ENCODE results near the gene APOL2.
A peak's percentile ranks its signal among the peaks of the same experiment; 100 is the strongest.
"Not testable (repeated sequence)": the region's sequence is repeated elsewhere in the genome, so short reads cannot be mapped to it uniquely, and the experiment has no call there.

Gene APOL2

GRCh38 chr22:36197514-36198146 lies 41.7 kb downstream of the APOL2 start:
- no peak for DNase-seq (ENCODE audit: low read depth in 2 of 2)

- no peak for DNase-seq (ENCODE audit: low read depth in 2 of 2)
Observed at GRCh38 chr22:36197065-36197440, 42.3 kb downstream of the APOL2 start.

GRCh38 chr22:36196254-36197064 lies 42.9 kb downstream of the APOL2 start:
- no peak for DNase-seq (ENCODE audit: low read depth in 2 of 2)

GRCh38 chr22:36194971-36195370 lies 44.4 kb downstream of the APOL2 start:
- peak in 1 of 2 donors; percentile 10 for DNase-seq (ENCODE audit: low read depth in 2 of 2)

- no peak for DNase-seq (ENCODE audit: low read depth in 2 of 2)
Observed at GRCh38 chr22:36194385-36194784, 44.9 kb downstream of the APOL2 start.

- DNase-seq (ENCODE audit: low read depth in 2 of 2), result no peak
Observed at GRCh38 chr22:36193577-36193976, 45.8 kb downstream of the APOL2 start.

GRCh38 chr22:36193171-36193570 lies 46.2 kb downstream of the APOL2 start:
- no peak for DNase-seq (ENCODE audit: low read depth in 2 of 2)

GRCh38 chr22:36192542-36192941 lies 46.8 kb downstream of the APOL2 start:
- no peak for DNase-seq (ENCODE audit: low read depth in 2 of 2)

GRCh38 chr22:36191106-36191836 lies 48.1 kb downstream of the APOL2 start:
- DNase-seq (ENCODE audit: low read depth in 2 of 2), result no peak

- DNase-seq (ENCODE audit: low read depth in 2 of 2), result not testable (repeated sequence)
Observed at GRCh38 chr22:36187862-36188261, 51.5 kb downstream of the APOL2 start.

GRCh38 chr22:36185828-36186624 lies 53.3 kb downstream of the APOL2 start:
- no peak for DNase-seq (ENCODE audit: low read depth in 2 of 2)

GRCh38 chr22:36184433-36185025 lies 54.8 kb downstream of the APOL2 start:
- DNase-seq (ENCODE audit: low read depth in 2 of 2), result no peak

GRCh38 chr22:36183446-36183845 lies 55.9 kb downstream of the APOL2 start:
- DNase-seq (ENCODE audit: low read depth in 2 of 2), result no peak

- DNase-seq (ENCODE audit: low read depth in 2 of 2), result no peak
Observed at GRCh38 chr22:36182857-36183256, 56.5 kb downstream of the APOL2 start.

GRCh38 chr22:36182056-36182455 lies 57.3 kb downstream of the APOL2 start:
- no peak for DNase-seq (ENCODE audit: low read depth in 2 of 2)

GRCh38 chr22:36180928-36181327 lies 58.4 kb downstream of the APOL2 start:
- DNase-seq (ENCODE audit: low read depth in 2 of 2), result no peak

GRCh38 chr22:36180038-36180880 lies 59.1 kb downstream of the APOL2 start:
- DNase-seq (ENCODE audit: low read depth in 2 of 2), result peak; percentile 57 to 71

- DNase-seq (ENCODE audit: low read depth in 2 of 2), result no peak
Observed at GRCh38 chr22:36177160-36177559, 62.2 kb downstream of the APOL2 start.

Data from stimulated activated CD8-positive, alpha-beta memory T cell treated with anti-CD3 and anti-CD28 coated beads, Interleukin-15, amount 100 ng/mL, for 4 hours (primary cell).